ENCODE measurements around the gene ZMPSTE24. TPM values are rescaled to one million over a fixed set of nuclear protein-coding genes. Genes with fewer than 3 reads are reported as not detected.
"Not testable (repeated sequence)": the region's sequence is repeated elsewhere in the genome, so short reads cannot be mapped to it uniquely, and the experiment has no call there.

Gene ZMPSTE24
- 35.8 TPM for polyA plus RNA-seq (2013, experiment 1 of 2)
- polyA plus RNA-seq (2013, experiment 2 of 2): 34.0 TPM

DNA sequence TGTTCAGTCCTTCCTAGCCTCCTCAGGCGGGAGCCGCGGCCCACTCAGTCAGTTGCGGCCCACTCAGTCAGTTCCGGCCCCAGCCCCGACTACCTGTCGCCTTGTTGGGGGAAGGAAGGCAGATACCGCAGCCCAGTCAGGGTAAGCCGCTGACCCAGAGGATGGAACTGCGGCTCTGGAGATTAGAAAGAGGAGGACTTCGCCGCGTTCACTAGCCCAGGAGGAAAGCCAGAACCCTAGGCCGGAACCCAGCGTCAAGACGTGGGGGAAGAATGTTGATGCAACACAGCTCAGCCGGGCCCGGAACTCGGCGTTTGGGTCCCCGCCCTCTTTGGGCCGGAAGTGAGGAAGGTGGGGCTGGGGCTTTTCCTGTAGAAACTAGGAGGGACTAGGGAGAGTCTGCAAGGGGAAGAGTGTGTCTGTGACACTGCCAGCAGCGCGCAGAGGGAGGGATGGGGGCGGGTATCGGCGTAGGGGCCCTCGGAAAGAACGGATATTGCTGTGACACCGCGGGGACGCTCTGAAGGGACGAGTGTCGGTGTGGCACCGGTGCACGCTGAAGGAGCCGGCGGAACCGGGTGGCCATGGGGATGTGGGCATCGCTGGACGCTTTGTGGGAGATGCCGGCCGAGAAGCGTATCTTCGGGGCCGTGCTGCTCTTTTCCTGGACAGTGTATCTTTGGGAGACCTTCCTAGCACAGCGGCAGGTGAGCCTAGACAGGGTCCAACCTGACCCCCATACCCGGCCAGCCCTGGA lies at the start of gene ZMPSTE24:
ZMPSTE24 (plus strand) TSS at position 549 of the 757 bp plus-strand sequence; CDS start at position 585, 36 bp downstream.
- no peaks in the 10 kb centered on the region for H3K9me3 ChIP-seq (ENCODE audit: insufficient read depth, low read depth, low read length)
- H3K4me1 ChIP-seq (ENCODE audit: insufficient read depth, low read length): peaks cover 6% of the 10 kb centered on the region; the same call in 1 of the 2 replicates
- H3K9ac ChIP-seq (ENCODE audit: low read depth, low read length): peak within 1 kb of the TSS; percentile 95
- WGBS: under 1% methylated on average over 48 of the region's 48 CpGs
- peak within 1 kb of the TSS; percentile 84 for H3K4me3 ChIP-seq (ENCODE audit: low read length)
- no peaks in the 10 kb centered on the region for H3K27me3 ChIP-seq (ENCODE audit: insufficient read depth, low read length)
- peaks cover 36% of the 10 kb centered on the region for H3K36me3 ChIP-seq (ENCODE audit: insufficient read depth, low read length)
- H3K27ac ChIP-seq (ENCODE audit: low read depth, low read length): peak within 1 kb of the TSS; percentile 97

- Histone ChIP-seq H3K27ac (ENCODE audit: low read depth, low read length) (no peak overlapping the region), H3K27me3 (ENCODE audit: insufficient read depth, low read length) (no peaks in the 10 kb centered on the region), H3K36me3 (ENCODE audit: insufficient read depth, low read length) (peaks cover 64% of the 10 kb centered on the region), H3K4me3 (ENCODE audit: low read length) (no peak overlapping the region), H3K9me3 (ENCODE audit: insufficient read depth, low read depth, low read length) (no peaks in the 10 kb centered on the region), H3K4me1 (ENCODE audit: insufficient read depth, low read length) (no peaks in the 10 kb centered on the region), H3K9ac (ENCODE audit: low read depth, low read length) (no peak overlapping the region)
- 96% methylated on average over 3 of the region's 3 CpGs for WGBS
Measured at GRCh38 chr1:40210511-40211204, 47.4 kb upstream of the ZMPSTE24 start.

DNA sequence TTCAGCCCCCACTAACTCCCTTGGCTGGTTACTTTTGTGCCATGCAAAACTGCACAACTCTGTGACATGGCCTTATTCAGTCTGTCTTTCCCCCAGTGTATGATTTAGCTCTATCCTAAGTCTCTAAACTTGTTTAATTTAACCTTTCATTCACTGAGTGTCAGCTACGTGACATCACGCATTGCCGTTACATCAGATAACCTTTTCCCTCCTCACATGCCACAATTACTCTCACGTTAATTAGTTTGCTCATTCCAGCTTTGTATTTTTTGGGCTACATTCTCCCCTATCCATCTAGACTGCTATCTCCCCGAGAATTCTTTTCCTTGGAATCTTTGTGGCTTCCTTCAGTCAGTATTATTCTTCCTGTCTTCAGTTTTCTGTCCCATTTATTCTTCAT lies 39.7 kb upstream of the ZMPSTE24 start:
- no peak overlapping the region for H3K9ac ChIP-seq (ENCODE audit: low read depth, low read length)
- no peaks in the 10 kb centered on the region for H3K4me1 ChIP-seq (ENCODE audit: insufficient read depth, low read length)
- no peaks in the 10 kb centered on the region for H3K27me3 ChIP-seq (ENCODE audit: insufficient read depth, low read length)
- H3K36me3 ChIP-seq (ENCODE audit: insufficient read depth, low read length): peaks cover 26% of the 10 kb centered on the region
- no peak overlapping the region for H3K4me3 ChIP-seq (ENCODE audit: low read length)
- H3K27ac ChIP-seq (ENCODE audit: low read depth, low read length): no peak overlapping the region
- WGBS: 92% methylated on average over 5 of the region's 5 CpGs
- no peaks in the 10 kb centered on the region for H3K9me3 ChIP-seq (ENCODE audit: insufficient read depth, low read depth, low read length)

- H3K27me3 ChIP-seq (ENCODE audit: insufficient read depth, low read length); H3K27ac ChIP-seq (ENCODE audit: low read depth, low read length); H3K4me1 ChIP-seq (ENCODE audit: insufficient read depth, low read length); H3K9me3 ChIP-seq (ENCODE audit: insufficient read depth, low read depth, low read length); H3K9ac ChIP-seq (ENCODE audit: low read depth, low read length); H3K4me3 ChIP-seq (ENCODE audit: low read length): not testable (repeated sequence)
- WGBS: 95% methylated on average over 18 of the region's 18 CpGs
- H3K36me3 ChIP-seq (ENCODE audit: insufficient read depth, low read length): peaks cover 23% of the 10 kb centered on the region
Measured at GRCh38 chr1:40221471-40221905, 36.5 kb upstream of the ZMPSTE24 start.

DNA sequence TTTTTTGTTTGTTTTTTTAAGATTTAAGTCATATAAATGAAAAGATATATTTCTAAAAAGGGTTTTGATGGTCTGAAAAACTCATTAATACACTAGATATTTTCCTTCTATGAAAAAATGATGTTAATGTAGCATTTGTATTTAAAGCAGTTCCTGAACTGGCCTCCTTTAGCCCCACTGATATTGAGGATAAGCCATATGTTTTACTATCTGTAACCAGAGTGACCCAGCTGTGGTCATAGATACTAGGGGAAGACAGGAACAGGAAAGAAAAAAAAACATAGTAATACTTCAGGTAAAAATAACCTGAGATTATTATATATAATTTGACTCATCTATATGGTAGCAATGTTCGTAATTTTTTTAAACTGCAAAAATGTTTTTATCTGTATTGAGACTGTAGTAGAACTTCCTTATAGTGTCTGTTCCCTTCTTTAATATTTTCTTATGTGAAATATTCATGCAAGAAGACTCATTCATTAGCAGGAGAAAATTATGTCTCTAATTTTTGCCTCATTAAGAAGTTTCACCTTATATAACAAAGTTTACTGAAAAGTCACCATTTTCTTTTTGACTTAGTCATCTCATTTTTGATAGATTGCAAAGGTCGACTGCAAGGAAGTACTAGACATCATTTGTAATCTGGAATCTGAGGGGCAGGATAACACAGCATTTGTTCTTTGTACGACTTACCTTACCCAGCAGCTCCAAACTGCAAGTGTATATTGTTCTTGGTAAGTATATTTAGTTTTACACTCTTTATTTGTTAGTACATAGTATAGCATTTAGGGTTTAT lies 35.9 kb upstream of the ZMPSTE24 start:
- Histone ChIP-seq H3K27me3 (ENCODE audit: insufficient read depth, low read length) (no peaks in the 10 kb centered on the region), H3K4me3 (ENCODE audit: low read length) (no peak overlapping the region), H3K27ac (ENCODE audit: low read depth, low read length) (no peak overlapping the region), H3K4me1 (ENCODE audit: insufficient read depth, low read length) (no peaks in the 10 kb centered on the region; the same call in 1 of the 2 replicates), H3K36me3 (ENCODE audit: insufficient read depth, low read length) (peaks cover 24% of the 10 kb centered on the region), H3K9me3 (ENCODE audit: insufficient read depth, low read depth, low read length) (no peaks in the 10 kb centered on the region), H3K9ac (ENCODE audit: low read depth, low read length) (no peak overlapping the region)
- WGBS: 89% methylated on average over 2 of the region's 3 CpGs

- no peaks in the 10 kb centered on the region for H3K27me3 ChIP-seq (ENCODE audit: insufficient read depth, low read length)
- no peaks in the 10 kb centered on the region for H3K9me3 ChIP-seq (ENCODE audit: insufficient read depth, low read depth, low read length)
- H3K4me1 ChIP-seq (ENCODE audit: insufficient read depth, low read length): no peaks in the 10 kb centered on the region; the same call in 1 of the 2 replicates
- WGBS: 97% methylated on average over 5 of the region's 6 CpGs
- H3K27ac ChIP-seq (ENCODE audit: low read depth, low read length): no peak overlapping the region
- H3K9ac ChIP-seq (ENCODE audit: low read depth, low read length): no peak overlapping the region
- H3K36me3 ChIP-seq (ENCODE audit: insufficient read depth, low read length): peaks cover 31% of the 10 kb centered on the region
- no peak overlapping the region for H3K4me3 ChIP-seq (ENCODE audit: low read length)
Measured at GRCh38 chr1:40224040-40224439, 34.0 kb upstream of the ZMPSTE24 start.

- no peaks in the 10 kb centered on the region; the same call in 1 of the 2 replicates for H3K4me1 ChIP-seq (ENCODE audit: insufficient read depth, low read length)
- H3K9ac ChIP-seq (ENCODE audit: low read depth, low read length): no peak overlapping the region
- peaks cover 38% of the 10 kb centered on the region for H3K36me3 ChIP-seq (ENCODE audit: insufficient read depth, low read length)
- H3K27me3 ChIP-seq (ENCODE audit: insufficient read depth, low read length): no peaks in the 10 kb centered on the region
- H3K27ac ChIP-seq (ENCODE audit: low read depth, low read length): no peak overlapping the region
- H3K4me3 ChIP-seq (ENCODE audit: low read length): no peak overlapping the region
- WGBS: 94% methylated on average over 3 of the region's 3 CpGs
- no peaks in the 10 kb centered on the region for H3K9me3 ChIP-seq (ENCODE audit: insufficient read depth, low read depth, low read length)
Measured at GRCh38 chr1:40226192-40226591, 31.8 kb upstream of the ZMPSTE24 start.

DNA sequence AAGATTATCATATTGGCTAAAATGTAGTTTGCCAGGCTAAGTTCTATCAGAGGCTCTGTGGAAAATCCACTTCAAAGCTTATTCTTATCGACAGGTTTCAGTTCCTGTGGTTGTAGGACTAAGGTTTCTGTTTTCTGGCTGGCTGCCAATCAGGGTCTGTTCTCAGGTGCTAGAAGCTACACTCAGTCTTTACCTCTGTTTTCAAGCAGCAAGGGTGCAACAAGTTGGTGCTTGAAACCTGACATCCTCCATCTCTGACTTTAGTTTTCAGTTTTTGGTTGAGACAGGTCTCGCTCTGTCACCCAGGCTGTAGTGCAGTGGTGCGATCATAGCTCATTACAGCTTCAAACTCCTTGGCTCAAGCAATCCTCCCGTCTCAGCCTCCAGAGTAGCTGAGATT lies 25.6 kb upstream of the ZMPSTE24 start:
- H3K36me3 ChIP-seq (ENCODE audit: insufficient read depth, low read length): peaks cover 65% of the 10 kb centered on the region

DNA sequence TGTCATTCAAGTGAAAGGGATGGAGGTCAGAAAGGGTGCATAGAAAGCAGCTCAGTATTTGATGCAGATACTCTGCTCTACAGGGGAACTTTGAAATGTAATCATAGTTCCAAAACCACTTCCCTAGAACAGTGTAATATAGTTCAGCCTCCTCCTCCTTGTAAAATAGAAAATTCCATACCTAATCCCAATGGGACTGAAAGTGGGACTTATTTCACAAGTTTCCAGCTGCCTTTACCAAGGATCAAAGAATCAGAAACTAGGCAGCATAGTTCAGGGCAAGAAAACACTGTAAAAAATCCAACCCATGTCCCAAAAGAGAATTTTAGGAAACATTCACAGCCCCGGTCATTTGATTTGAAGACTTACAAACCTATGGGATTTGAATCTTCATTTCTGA lies 18.4 kb upstream of the ZMPSTE24 start:
- Histone ChIP-seq H3K9me3 (ENCODE audit: insufficient read depth, low read depth, low read length) (no peaks in the 10 kb centered on the region), H3K4me1 (ENCODE audit: insufficient read depth, low read length) (no peaks in the 10 kb centered on the region), H3K9ac (ENCODE audit: low read depth, low read length) (no peak overlapping the region), H3K27me3 (ENCODE audit: insufficient read depth, low read length) (no peaks in the 10 kb centered on the region), H3K27ac (ENCODE audit: low read depth, low read length) (no peak overlapping the region), H3K36me3 (ENCODE audit: insufficient read depth, low read length) (peaks cover 52% of the 10 kb centered on the region), H3K4me3 (ENCODE audit: low read length) (no peak overlapping the region)
- WGBS: 92% methylated on average over 1 of the region's 1 CpG

More for the DNA sequence above, 25.6 kb upstream of the ZMPSTE24 start:
- 95% methylated on average over 4 of the region's 4 CpGs for WGBS
- no peak overlapping the region for H3K4me3 ChIP-seq (ENCODE audit: low read length)
- H3K9ac ChIP-seq (ENCODE audit: low read depth, low read length): no peak overlapping the region
- H3K27ac ChIP-seq (ENCODE audit: low read depth, low read length): no peak overlapping the region
- H3K27me3 ChIP-seq (ENCODE audit: insufficient read depth, low read length): no peaks in the 10 kb centered on the region
- H3K4me1 ChIP-seq (ENCODE audit: insufficient read depth, low read length): no peaks in the 10 kb centered on the region
- H3K9me3 ChIP-seq (ENCODE audit: insufficient read depth, low read depth, low read length): no peaks in the 10 kb centered on the region

DNA sequence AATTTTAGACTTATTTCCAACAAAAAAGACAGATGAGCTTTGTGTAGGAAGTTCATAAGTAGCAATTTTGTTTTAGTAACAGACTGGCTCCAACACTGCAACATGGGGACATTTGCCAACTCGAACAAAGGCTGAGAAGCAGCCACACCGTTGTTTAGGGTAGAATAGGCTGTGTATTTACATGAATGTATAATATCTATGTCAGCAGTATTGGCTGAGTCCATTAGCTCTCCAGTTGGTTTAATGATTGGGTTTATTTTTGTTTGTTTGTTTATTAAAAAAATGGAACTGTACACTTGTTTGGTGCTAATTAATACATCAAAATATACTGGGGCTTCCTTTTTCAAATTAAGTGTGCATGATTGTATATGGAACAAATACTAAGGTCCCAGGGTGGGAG lies 17.6 kb upstream of the ZMPSTE24 start:
- H3K27me3 ChIP-seq (ENCODE audit: insufficient read depth, low read length): no peaks in the 10 kb centered on the region
- H3K27ac ChIP-seq (ENCODE audit: low read depth, low read length): no peak overlapping the region
- no peaks in the 10 kb centered on the region for H3K4me1 ChIP-seq (ENCODE audit: insufficient read depth, low read length)
- no peak overlapping the region for H3K4me3 ChIP-seq (ENCODE audit: low read length)
- peaks cover 47% of the 10 kb centered on the region for H3K36me3 ChIP-seq (ENCODE audit: insufficient read depth, low read length)
- WGBS: 97% methylated on average over 2 of the region's 2 CpGs
- H3K9me3 ChIP-seq (ENCODE audit: insufficient read depth, low read depth, low read length): no peaks in the 10 kb centered on the region
- no peak overlapping the region for H3K9ac ChIP-seq (ENCODE audit: low read depth, low read length)

GRCh38 chr1:40241362-40241761 lies 16.7 kb upstream of the ZMPSTE24 start:
- Histone ChIP-seq H3K36me3 (ENCODE audit: insufficient read depth, low read length) (peaks cover 38% of the 10 kb centered on the region), H3K4me3 (ENCODE audit: low read length) (no peak overlapping the region), H3K27me3 (ENCODE audit: insufficient read depth, low read length) (no peaks in the 10 kb centered on the region), H3K4me1 (ENCODE audit: insufficient read depth, low read length) (no peaks in the 10 kb centered on the region), H3K9me3 (ENCODE audit: insufficient read depth, low read depth, low read length) (no peaks in the 10 kb centered on the region), H3K27ac (ENCODE audit: low read depth, low read length) (no peak overlapping the region), H3K9ac (ENCODE audit: low read depth, low read length) (no peak overlapping the region)
- 90% methylated on average over 1 of the region's 1 CpG for WGBS

All from HUES64 (cell line).